HG02763 (cell line): Measurements from ENCODE around the gene PRSS50.
"Not testable (repeated sequence)": the region's sequence is repeated elsewhere in the genome, so short reads cannot be mapped to it uniquely, and the experiment has no call there.

Experiments used
- ATAC-seq: cut with Tn5 transposase; IDR thresholded peaks from one replicate; pipeline ENCODE4 v1.9.1; 2021; ENCODE audit warnings: mild to moderate bottlenecking, moderate library complexity; ENCODE audit not compliant: unreplicated experiment

The PRSS50 gene, protein sequence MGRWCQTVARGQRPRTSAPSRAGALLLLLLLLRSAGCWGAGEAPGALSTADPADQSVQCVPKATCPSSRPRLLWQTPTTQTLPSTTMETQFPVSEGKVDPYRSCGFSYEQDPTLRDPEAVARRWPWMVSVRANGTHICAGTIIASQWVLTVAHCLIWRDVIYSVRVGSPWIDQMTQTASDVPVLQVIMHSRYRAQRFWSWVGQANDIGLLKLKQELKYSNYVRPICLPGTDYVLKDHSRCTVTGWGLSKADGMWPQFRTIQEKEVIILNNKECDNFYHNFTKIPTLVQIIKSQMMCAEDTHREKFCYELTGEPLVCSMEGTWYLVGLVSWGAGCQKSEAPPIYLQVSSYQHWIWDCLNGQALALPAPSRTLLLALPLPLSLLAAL

DNA sequence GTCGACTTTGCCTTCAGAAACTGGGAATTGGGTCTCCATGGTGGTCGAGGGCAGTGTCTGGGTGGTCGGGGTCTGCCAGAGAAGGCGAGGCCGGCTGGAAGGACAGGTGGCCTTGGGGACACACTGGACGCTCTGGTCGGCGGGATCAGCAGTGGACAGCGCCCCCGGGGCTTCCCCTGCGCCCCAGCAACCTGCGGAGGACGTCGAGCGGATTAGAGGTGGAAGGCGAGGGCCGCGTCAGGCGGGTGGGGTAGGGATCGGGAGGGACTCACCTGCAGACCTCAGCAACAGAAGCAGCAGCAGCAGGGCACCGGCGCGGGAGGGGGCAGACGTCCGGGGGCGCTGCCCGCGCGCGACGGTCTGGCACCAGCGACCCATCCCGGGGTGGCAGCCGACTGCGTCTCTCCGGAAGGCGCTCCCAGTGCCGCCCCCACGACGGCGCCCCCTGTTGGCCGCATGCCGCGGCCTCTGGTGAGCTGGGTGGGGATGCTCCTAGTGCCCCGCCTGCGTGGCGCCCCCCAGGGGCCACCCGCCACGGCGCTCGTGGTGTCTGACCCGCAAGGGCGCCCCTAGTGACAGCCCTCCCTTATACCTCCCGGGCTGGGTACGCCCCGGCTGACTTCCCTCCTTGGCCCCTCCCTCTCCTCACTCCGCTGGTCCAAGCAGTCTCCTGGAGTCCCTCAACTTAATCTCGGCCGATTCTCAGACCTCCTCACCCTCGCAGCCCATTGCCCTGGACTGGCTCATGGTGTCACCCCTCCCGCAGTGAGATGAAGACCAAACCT is at the start of gene PRSS50:
Gene PRSS50 (minus strand): TSS at position 423 of the 785 bp plus-strand sequence. CDS start 45 bp downstream, at position 378.
- no peak for ATAC-seq

DNA sequence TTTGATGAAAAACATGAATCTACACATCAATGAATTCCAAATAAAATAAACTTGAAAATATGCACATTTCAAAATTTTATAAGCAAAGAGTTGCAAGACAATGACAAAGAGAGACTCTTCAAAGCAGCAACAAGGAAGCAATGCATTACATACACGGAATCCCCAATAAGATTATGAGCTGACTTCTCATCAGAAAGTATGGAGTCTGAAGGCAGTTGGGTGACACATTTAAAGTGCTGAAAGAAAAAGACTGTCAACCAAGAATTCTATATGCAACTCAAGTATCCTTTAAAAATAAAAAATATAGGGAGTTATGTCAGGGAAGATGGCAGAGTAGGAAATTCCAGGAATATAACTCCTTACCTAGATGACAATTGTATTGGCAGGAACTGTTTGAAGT is 46.5 kb upstream of the PRSS50 start:
- no peak for ATAC-seq

DNA sequence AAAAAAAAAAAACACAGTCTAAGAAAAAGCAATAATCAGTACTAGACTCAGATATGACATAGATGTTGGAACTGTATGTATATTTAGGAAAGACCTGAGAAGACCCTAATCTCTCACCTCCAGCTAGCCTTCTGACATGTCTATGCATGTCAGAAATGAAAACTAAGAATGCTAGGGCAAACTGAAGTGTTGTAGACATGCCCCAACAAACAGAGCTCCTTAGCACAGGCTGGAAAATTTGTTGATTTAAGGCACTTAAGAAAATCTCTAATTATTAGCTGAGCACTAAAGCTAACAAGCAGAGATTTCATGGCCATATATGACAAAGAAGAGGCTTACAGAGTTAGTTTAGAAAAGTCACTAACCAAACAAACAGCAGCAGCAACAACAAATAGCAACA is 45.5 kb upstream of the PRSS50 start:
- no peak for ATAC-seq

DNA sequence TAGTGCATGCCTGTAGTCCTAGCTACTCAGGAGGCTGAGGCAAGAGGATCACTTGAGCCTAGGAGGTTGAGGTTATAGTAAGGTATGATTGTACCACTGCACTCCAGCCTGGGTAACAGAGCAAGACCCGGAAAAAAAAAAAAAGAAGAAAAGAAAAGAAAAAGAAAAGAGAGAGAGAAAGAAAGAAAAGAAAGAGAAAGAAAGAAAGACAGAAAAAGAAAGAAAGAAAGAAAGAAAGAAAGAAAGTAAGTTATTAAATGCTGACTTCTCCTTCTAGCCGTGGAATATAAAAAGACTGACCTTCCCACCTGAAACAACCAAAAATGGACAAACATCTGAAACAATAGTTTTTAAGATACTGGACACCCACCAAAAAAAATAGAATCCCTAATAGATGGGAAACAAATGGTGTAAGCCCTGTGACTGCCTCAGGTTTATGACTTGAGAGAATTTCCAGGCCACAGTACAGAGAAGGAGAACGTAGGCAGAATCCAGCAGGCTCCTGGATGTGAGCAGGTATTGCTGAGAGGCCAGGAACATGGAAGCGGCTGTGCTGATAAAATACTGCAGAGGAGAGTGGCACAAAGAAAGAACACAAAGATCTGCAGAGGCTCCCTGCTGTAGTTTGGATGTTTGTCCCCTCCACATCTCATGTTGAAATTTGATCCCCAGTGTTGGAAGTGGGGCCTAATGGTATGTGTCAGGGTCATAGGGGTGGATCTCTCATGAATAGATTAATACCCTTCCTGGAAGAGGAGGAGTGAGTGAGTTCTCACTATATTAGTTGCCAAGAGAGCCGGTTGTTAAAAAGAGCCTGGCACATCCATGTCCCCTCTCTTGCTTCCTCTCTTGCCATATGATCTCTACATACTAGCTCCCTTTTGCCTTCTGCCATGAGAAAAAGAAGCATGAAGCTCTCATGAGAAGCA is 41.8 kb upstream of the PRSS50 start:
- ATAC-seq: no peak

DNA sequence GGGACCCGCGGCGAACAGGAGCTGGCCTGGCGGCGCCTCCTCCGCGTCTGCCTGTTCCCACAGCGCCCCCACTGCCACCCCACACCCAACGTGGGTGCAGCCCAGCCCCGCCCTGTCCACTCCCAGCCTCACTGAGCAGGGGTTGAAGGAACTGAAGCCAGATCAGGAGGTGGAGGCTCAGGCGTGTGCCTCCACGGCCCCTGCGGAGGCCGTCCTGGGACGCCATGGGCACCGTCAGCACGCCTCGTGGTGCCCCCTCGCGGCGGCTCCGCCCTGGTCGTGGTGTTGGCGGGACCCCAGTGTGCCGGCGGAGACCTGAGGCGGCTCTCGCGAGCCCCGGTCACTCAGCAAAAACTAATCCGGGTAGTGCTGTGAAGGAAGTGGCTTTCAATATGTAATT is 39.0 kb upstream of the PRSS50 start:
- no peak for ATAC-seq

DNA sequence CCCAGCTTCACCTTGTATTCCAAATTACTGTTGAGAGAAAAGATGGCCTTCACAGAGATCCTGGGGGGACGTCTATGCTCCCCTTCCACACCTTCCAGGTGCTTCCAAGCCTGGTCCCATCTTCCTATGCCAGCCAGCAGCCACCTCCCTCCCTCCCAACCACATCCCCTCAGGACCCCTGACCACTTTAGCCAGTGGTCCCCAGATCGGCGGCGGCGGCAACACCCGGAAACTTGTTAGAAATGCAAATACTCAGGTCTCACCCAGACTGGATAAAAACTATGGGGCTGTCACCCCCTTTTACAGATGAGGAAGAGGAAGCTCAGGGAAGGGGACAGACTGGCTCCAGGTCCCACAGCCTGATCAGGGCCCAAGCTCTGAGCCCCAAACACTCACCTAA is 38.0 kb upstream of the PRSS50 start:
- no peak for ATAC-seq

DNA sequence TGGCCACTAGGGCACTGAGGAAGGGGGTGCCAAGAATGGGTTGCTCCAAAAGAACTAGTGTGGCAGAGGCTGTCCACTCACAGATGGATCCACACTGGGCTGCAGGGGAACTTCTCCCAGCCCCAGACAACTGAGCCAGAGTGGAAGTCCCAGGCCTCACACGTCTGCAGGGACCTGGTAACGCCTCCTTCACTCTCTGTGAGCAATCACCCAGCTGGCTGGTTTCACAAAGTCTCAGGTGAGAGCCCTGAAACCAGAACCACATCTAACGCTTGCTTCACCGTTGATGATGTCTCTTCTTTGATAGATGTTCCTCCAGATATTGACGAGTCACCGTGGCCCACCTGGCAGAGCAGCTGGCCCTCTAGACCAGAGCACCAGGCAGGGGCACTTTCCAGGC is 35.5 kb upstream of the PRSS50 start:
- not testable (repeated sequence) for ATAC-seq

DNA sequence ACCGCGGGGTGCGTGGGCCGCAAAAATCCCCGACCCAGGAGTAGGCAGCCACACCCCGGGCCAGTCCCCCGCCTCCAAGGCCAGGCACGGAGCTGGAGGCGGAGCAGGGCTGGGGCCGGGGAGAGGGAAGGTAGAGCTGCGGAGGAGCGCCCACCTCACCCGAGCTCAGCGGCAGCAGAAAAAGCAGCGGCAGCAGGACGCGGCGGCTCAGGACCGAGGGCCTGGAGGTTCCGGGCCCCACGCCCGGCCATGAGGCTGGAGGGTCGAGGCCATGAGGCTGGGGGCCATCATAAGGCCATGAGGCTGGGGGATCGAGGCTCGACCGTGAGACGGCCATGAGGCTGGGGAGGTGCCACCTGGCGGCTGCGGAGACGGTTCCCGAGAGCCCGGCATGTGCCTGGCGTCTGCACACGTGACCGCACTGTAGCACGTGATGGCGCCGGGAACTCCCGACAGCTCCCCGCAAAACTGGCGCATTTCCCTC is 32.9 kb upstream of the PRSS50 start:
- ATAC-seq: no peak

DNA sequence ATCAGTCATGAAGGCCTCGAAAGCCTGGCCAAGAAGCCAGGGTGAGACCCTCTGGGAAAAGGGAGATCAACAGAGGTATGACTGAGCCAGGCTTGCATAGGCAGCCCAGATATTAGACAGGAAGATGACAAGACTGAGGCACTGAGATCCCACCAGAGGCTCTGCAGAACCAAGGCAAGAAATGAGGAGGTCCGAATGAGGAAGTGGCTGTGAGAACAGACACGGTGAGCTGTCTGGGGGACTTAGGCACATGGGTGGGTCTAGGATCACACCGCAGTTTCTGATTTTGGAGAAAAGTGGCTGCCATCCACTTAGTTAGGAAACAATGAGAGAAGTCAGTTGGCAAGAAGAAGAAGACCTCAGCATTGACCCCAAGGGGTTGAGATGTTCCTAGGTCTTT is 31.5 kb upstream of the PRSS50 start:
- no peak for ATAC-seq

DNA sequence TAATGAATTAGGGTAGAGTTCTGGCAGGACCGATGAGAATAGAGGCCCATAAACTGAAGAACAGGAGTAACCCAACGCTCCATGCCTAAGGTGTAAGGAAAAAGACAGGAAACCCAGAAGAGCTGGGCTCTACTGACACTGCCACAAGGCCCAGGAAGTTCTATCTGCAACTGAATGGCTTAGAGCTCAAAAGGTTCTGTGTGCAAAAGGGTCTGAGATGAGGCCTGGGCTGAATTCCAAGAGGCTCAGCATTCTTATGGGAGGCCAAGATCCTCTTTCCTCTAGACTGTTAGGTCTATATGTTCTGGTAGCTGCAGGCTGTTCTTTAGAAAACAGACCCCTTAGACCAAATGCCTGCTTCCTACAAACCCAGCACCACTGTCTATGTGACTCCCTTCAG is 30.5 kb upstream of the PRSS50 start:
- ATAC-seq: no peak

DNA sequence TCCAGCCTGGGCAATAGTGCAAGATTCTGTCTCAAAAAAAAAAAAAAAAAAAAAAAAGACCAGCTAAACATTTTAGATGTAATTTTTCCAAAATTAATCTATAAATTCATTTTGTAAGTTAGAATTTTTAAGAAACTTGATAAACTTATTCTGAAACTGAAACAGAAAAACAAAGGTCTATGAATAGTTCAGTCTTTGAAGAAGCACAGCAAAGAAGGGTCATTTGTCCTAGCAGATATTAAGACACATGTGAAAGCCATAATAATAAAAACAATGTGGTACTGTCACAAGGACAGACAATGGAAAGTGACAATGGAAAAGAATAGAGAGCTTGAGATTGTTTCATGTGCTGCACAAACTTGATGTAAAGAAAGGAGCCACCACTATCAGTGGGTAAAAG is 29.0 kb upstream of the PRSS50 start:
- no peak for ATAC-seq

DNA sequence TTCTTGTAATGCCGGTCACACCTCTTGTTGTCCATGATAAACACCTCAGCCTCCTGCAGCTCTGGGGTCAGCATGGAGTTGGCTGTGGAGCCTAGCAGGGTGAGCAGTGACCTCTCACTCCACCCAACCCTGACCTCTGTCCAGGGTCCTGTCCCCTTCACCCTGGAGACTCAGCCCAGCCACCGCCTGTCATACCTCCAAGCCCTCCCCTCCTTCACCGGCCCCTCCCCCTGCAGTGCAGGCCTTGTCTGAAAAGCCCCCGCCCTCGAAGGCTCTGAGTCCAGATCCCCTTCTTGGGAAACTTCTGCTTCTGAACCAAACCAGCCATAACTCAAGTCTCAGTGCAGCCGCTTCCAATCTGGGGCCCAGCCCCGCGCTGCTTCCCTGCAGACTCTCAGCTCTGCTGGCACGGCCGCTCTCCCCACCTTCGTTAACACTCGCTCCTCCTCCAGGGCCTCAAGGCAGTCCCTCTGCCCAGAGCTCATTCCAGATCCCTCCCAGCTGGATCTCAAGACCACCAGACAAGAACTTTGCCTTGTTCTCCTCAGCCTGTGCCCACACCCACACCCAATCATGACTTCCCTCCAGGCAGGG is 25.4 kb upstream of the PRSS50 start:
- ATAC-seq: no peak

DNA sequence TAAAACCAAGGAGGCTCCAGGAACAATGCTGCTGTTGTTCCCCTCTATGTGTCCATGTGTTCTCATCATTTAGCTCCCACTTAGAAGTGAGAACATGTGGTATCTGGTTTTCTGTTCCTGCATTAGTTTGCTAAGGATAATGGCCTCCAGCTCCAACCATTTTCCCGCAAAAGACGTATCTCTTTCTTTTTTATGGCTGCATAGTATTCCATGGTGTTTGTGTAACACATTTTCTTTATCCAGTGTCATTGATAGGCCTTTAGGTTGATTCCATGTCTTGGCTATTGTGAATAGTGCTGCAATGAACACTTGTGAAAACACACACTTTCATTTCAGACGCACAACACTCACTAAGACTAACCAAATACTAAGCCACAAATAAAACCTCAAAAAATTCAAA is 21.9 kb upstream of the PRSS50 start:
- ATAC-seq: not testable (repeated sequence)

DNA sequence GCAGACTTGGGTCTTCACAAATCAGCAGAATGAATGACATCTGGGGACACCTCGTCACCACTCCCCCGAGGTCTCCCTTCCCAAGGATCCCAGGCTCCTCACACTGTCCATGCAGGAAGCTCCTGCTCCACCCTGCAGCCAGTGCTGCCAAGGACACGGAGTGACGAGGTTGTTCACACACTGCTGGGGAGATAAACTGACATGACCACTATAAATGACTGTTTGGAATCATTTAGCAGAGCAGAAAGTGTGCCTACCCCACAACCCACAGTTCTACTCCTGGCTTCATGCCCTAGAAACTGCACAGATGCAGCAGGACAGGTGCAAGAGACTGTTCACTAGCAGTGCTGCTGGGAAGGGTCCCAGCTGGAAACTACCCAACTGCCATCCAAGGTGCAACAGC is 19.7 kb upstream of the PRSS50 start:
- no peak for ATAC-seq

DNA sequence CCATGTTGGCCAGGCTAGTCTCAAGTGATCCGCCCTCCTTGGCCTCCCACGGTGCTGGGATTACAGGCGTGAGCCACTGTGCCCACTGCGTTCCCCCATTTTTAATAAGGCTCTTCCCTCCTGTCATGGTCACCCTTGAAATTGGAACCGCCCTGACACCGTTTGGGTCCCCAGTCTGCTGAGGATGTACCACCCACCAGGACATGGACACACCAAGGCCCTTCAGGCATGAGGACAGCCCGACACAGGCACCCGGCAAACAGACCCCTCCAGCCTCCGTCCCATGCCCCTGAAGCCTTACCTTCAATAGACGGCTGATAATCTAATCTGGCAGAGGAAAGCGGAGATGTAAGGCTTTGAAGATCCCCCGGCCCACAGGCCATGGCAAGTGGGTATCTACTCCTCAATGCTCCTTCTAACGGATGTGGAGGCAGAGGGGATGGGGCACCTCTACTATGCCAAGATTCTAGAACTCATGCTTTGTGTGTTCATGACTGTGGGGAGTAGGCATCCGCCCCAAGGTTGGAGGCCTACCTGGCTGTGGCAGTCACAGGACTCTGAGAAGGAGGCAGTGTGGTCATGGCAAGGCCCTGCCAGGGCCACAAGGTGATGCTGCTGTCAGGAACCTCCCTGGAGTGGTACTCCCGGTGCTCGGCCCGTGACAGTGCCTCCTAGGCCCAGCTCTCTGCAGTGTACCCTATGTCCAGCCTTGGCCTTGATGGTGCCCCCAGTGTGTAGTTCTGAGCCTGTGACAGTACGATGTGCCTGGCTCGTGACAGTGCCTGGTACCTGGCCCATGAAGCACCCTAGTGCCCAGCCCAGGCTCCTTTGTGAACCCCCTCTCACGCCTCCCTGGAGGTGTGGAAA is 18.6 kb upstream of the PRSS50 start:
- no peak for ATAC-seq

DNA sequence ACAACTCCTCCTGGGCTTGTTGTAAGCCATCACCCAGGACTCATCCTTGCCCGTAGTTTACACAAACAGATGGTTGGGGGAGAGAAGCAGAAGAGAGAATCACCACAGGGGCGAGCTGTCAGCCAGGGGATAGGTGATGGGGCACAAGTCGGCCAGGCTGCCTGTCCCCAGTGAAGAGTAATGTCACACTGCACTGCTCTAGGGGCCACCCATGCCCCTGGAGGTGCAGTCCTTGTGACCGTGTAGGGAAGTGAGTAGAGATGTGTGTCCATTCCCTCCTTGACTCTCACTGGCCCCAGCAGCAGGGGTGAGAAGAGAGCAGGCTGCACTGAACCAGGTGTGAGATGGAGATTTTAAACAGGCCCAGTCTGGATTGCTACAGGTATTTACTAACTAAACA is 17.1 kb upstream of the PRSS50 start:
- ATAC-seq: no peak

DNA sequence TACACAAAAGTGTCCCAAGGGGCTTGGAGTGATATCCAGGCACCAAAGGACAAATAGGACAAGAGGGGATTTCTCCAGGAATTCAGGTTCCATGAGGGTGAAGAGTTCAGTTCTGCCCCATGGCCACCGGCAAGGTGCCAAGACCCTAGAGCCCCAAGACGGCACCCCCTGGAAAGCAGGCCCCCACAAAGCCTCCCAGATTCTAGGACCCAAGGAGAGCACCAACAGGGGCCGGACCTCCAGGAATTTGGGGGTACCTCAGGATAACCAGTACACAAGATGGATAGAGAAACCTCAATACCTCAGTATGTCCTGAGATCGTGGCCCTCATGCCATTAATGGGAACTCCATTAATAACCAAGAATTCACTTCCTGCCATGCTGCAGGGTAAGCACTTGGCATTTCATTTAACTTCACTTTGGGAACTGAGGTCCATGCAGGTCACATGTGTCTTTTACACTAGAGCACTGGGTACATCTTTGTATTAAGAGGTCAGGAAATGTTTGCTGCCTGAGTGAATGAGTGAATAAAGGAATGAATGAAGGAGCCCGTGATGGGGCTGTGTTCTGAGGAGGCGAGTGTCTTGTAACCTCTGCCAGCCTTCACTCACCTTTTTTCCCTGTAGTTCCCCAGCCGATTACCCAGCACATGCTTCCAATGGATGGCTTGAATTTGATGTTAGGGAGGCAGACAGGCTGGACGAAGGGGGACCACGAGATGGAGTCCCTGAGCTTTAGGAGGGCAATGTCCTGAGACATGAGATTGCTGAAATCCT is 15.5 kb upstream of the PRSS50 start:
- ATAC-seq: no peak

DNA sequence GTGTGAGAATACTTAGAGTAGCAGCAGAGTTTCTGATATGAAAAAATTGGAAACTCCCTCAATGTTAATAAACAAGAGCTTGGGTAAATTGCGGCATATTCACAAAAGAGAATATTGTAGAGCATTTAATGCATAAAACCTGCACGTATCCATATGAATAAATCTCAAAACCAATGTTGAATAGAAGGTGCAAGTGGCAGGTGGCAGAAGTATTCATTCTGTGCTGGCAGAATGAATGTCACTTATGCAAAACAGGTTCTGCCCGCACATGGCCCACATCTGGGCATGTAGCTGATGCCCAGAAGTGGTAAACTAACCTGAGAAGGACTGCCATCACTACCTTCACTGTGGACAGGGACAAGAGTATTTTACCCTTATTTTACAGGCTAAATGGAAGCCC is 14.1 kb upstream of the PRSS50 start:
- no peak for ATAC-seq

DNA sequence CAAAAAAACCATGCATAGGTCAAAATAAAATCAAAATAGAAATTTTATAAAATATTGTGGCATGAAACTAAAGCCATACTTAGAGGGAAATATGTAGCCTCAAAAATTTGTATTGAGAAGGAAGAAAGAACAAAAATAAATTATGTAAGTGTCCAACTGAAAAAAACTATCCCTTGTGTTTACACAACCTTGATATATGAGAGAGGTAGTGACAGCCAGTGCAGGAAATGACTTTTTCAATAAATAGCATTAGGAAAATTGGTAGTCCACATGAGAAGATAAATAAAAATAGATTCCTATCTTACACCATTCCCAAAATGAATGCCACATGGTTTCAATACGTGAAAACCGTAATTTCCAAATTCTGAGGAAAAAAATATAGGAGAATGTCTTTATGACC is 13.2 kb upstream of the PRSS50 start:
- no peak for ATAC-seq
